HepG2 (cell line): Measurements from ENCODE around the gene PAXX. TPM values are rescaled to one million over a fixed set of nuclear protein-coding genes. Genes with fewer than 3 reads are reported as not detected.

Experiments used
- ATF6 ChIP-seq: sonication (generic); formaldehyde crosslinking; conservative IDR thresholded peaks from 2 replicates; pipeline ENCODE4 v1.4.0; 2020; ENCODE audit warnings: missing genetic modification reagents
- BCL6 ChIP-seq: IDR thresholded peaks from 2 replicates; pipeline ENCODE4 v1.6.1; 2016; ENCODE audit warnings: missing genetic modification reagents, missing compliant biosample characterization
- DBP ChIP-seq: sonication (generic); formaldehyde crosslinking; IDR thresholded peaks from 2 replicates; pipeline ENCODE4 v1.4.0; 2020; ENCODE audit warnings: missing genetic modification reagents; ENCODE audit errors: not compliant biosample characterization
- ESRRA ChIP-seq: sonication (generic); formaldehyde crosslinking; IDR thresholded peaks from 2 replicates; pipeline ENCODE4 v1.5.1; 2020; ENCODE audit warnings: mild to moderate bottlenecking, low read depth, missing genetic modification reagents
- HOXA3 ChIP-seq: sonication (generic); formaldehyde crosslinking; IDR thresholded peaks from 2 replicates; pipeline ENCODE4 v1.5.0; 2020; ENCODE audit warnings: missing genetic modification reagents
- KAT8 ChIP-seq: IDR thresholded peaks from 2 replicates; pipeline ENCODE4 v1.6.1; 2016; ENCODE audit warnings: missing genetic modification reagents, missing compliant biosample characterization
- KDM2A ChIP-seq: sonication (generic); formaldehyde crosslinking; IDR thresholded peaks from 2 replicates; pipeline ENCODE4 v1.4.0; 2020; ENCODE audit warnings: low read depth, missing genetic modification reagents, borderline replicate concordance
- MLLT10 ChIP-seq: sonication (generic); formaldehyde crosslinking; IDR thresholded peaks from 2 replicates; pipeline ENCODE4 v1.4.0; 2020; ENCODE audit warnings: missing genetic modification reagents
- NAIF1 ChIP-seq: sonication (generic); formaldehyde crosslinking; IDR thresholded peaks from 2 replicates; pipeline ENCODE4 v1.5.0; 2020; ENCODE audit warnings: mild to moderate bottlenecking, missing genetic modification reagents, borderline replicate concordance
- POLR2AphosphoS2 ChIP-seq: IDR thresholded peaks from 2 replicates; pipeline ENCODE4 v1.6.1; 2011; ENCODE audit warnings: low read depth, low read length, improper control_type of control experiment
- REXO4 ChIP-seq: sonication (generic); formaldehyde crosslinking; IDR thresholded peaks from 2 replicates; pipeline ENCODE4 v1.8.0; 2022; ENCODE audit warnings: missing genetic modification reagents, mild to moderate bottlenecking, borderline replicate concordance
- SP140L ChIP-seq: sonication (generic); formaldehyde crosslinking; IDR thresholded peaks from 2 replicates; pipeline ENCODE4 v1.4.0; 2020; ENCODE audit warnings: missing genetic modification reagents, borderline replicate concordance
- SRY ChIP-seq: sonication (generic); formaldehyde crosslinking; IDR thresholded peaks from 2 replicates; pipeline ENCODE4 v1.8.0; 2022; ENCODE audit warnings: mild to moderate bottlenecking, missing genetic modification reagents
- TOPORS ChIP-seq: sonication (generic); formaldehyde crosslinking; IDR thresholded peaks from 2 replicates; pipeline ENCODE4 v1.8.0; 2023; ENCODE audit warnings: mild to moderate bottlenecking, missing genetic modification reagents
- TRIM24 ChIP-seq: sonication (generic); formaldehyde crosslinking; IDR thresholded peaks from 2 replicates; pipeline ENCODE4 v1.8.0; 2022; ENCODE audit warnings: mild to moderate bottlenecking, missing genetic modification reagents
- ZNF383 ChIP-seq: sonication (generic); formaldehyde crosslinking; IDR thresholded peaks from 2 replicates; pipeline ENCODE4 v1.4.0; 2020; ENCODE audit warnings: missing genetic modification reagents, mild to moderate bottlenecking, borderline replicate concordance
- ZNF446 ChIP-seq: sonication (generic); formaldehyde crosslinking; IDR thresholded peaks from 2 replicates; pipeline ENCODE4 v1.5.0; 2020; ENCODE audit warnings: mild to moderate bottlenecking, missing genetic modification reagents
- ZNF530 ChIP-seq: sonication (generic); formaldehyde crosslinking; IDR thresholded peaks from 2 replicates; pipeline ENCODE4 v1.5.0; 2020; ENCODE audit warnings: low read depth, mild to moderate bottlenecking, missing genetic modification reagents
- ZNF589 ChIP-seq: sonication (generic); formaldehyde crosslinking; conservative IDR thresholded peaks from 2 replicates; pipeline ENCODE4 v1.8.0; 2022; ENCODE audit warnings: mild to moderate bottlenecking, moderate library complexity, missing genetic modification reagents
- ZNF660 ChIP-seq: sonication (generic); formaldehyde crosslinking; IDR thresholded peaks from 2 replicates; pipeline ENCODE4 v1.5.1; 2020; ENCODE audit warnings: mild to moderate bottlenecking, low read depth, missing genetic modification reagents, borderline replicate concordance
- ZNF703 ChIP-seq: sonication (generic); formaldehyde crosslinking; IDR thresholded peaks from 2 replicates; pipeline ENCODE4 v1.5.1; 2020; ENCODE audit warnings: missing genetic modification reagents, mild to moderate bottlenecking, moderate library complexity, borderline replicate concordance
- ZNF777 ChIP-seq: sonication (generic); formaldehyde crosslinking; IDR thresholded peaks from 2 replicates; pipeline ENCODE4 v1.4.0; 2020; ENCODE audit warnings: missing genetic modification reagents
- ZNF784 ChIP-seq: sonication (generic); formaldehyde crosslinking; IDR thresholded peaks from 2 replicates; pipeline ENCODE4 v1.5.1; 2020; ENCODE audit warnings: missing genetic modification reagents, mild to moderate bottlenecking, borderline replicate concordance
- ZNF891 ChIP-seq: sonication (generic); formaldehyde crosslinking; IDR thresholded peaks from 2 replicates; pipeline ENCODE4 v1.5.0; 2020; ENCODE audit warnings: mild to moderate bottlenecking, missing genetic modification reagents
- ZSCAN21 ChIP-seq: sonication (generic); formaldehyde crosslinking; IDR thresholded peaks from 2 replicates; pipeline ENCODE4 v1.8.0; 2022; ENCODE audit warnings: mild to moderate bottlenecking, missing genetic modification reagents, moderate library complexity, borderline replicate concordance
- polyA plus RNA-seq, 8 experiments: library from polyadenylated mRNA; depleted of rRNA in 3 of 8; stranded (reverse) in 7 of 8; unstranded in 1 of 8; fragments of >200 nt; fragmentation: Illumina TruSeq in 4 of 8; extraction: Trizol in 4 of 8; gene quantifications; 2 replicates each; pipeline versions ENCODE4 v1.2.1 to v1.2.3, GENCODE V29; 2011 to 2016; ENCODE audit warnings: low read depth in 4 of 8, missing spikeins in 1 of 8, mixed read lengths in 1 of 8; ENCODE audit not compliant: insufficient read depth in 1 of 8
- total RNA-seq, 5 experiments: library from RNA; depleted of rRNA; stranded (reverse); fragments of >200 nt; fragmentation: Illumina TruSeq; extraction: Trizol; gene quantifications; 2 replicates each; pipeline ENCODE4 v1.2.3, GENCODE V29; 2016; ENCODE audit warnings: low read depth in 1 of 5

Gene PAXX
- total and polyA plus RNA-seq, 2 of the 13 experiments (the other 11 are each of a cell fraction or from before 2014, with no cell fraction given) = 14.0 to 31.9 TPM

- TF ChIP-seq BCL6 (CRISPR knock-in tag) = no peak
- no peak for TF ChIP-seq DBP
- TF ChIP-seq ZNF891 (CRISPR knock-in tag) = no peak
- TF ChIP-seq REXO4 (CRISPR knock-in tag) = no peak
- TF ChIP-seq ZNF660 = no peak
- TF ChIP-seq ZNF784 (CRISPR knock-in tag) = no peak
- TF ChIP-seq ZNF530 = no peak
- TF ChIP-seq ATF6 = no peak
- TF ChIP-seq POLR2AphosphoS2 = no peak
- no peak for TF ChIP-seq ZNF703 (CRISPR knock-in tag)
- TF ChIP-seq KDM2A (CRISPR knock-in tag) = no peak
- TF ChIP-seq ZNF446 (CRISPR knock-in tag) = no peak
- TF ChIP-seq ESRRA (CRISPR knock-in tag) = no peak
- TF ChIP-seq ZNF589 (CRISPR knock-in tag) = no peak
- TF ChIP-seq ZNF777 (CRISPR knock-in tag) = no peak
- no peak for TF ChIP-seq ZNF383
- no peak for TF ChIP-seq KAT8 (CRISPR knock-in tag)
- TF ChIP-seq SP140L (CRISPR knock-in tag) = no peak
- TF ChIP-seq HOXA3 = no peak; the same call in 1 of the 2 replicates
- no peak for TF ChIP-seq MLLT10
- no peak for TF ChIP-seq NAIF1 (CRISPR knock-in tag)
- TF ChIP-seq TOPORS (CRISPR knock-in tag) = no peak
- no peak for TF ChIP-seq TRIM24 (CRISPR knock-in tag)
- no peak for TF ChIP-seq SRY
- TF ChIP-seq ZSCAN21 (CRISPR knock-in tag) = 0 out of 2 replicates have a peak, but pooled peaks have one; percentile 47
Observed at GRCh38 chr9:137021979-137022661, 29.9 kb downstream of the PAXX start (continued).
